Pancreas (tissue), 10 donors: Measurements from ENCODE around the gene TNIP1. TPM values are rescaled to one million over a fixed set of nuclear protein-coding genes. Genes with fewer than 3 reads are reported as not detected.
A peak's percentile ranks its signal among the peaks of the same experiment; 100 is the strongest.

Source experiments
- ATAC-seq, 4 donors: fragments of 200-7000 bp; cut with Tn5 transposase; one replicate each; pipeline versions ENCODE4 v1.8.0 to v1.9.1; 2020; ENCODE audit warnings: mild to moderate bottlenecking in 4 of 4, moderate library complexity in 4 of 4
- DNase-seq, 6 donors: peaks; one replicate each; pipeline ENCODE4 v3.0.0-alpha.2; 2020
- FAIRE-seq: peaks from 2 replicates; lab custom pipeline; 2012; peaks lifted over from hg19 to GRCh38; lab: Jason Lieb, UNC
- H3K27ac ChIP-seq, 4 donors: fragments of 200-600 bp; sonication (generic); 1 replicate in 3 of 4; 2 replicates in 1 of 4; pipeline versions ENCODE4 v1.5.0 to v1.8.0; 2020
- H3K27me3 ChIP-seq, 4 donors: fragments of 200-600 bp; one replicate each; pipeline ENCODE4 v1.8.0; 2021
- H3K36me3 ChIP-seq, 3 donors: fragments of 200-600 bp; sonication (generic) in 1 of 3; one replicate each; pipeline versions ENCODE4 v1.5.0 to v1.8.0; 2020 to 2021
- H3K4me1 ChIP-seq, 3 donors: fragments of 200-600 bp; one replicate each; pipeline ENCODE4 v1.8.0; 2021
- H3K4me3 ChIP-seq, 4 donors: fragments of 200-600 bp; sonication (generic) in 2 of 4; one replicate each; pipeline versions ENCODE4 v1.5.0 to v1.8.0; 2020 to 2021
- H3K9me3 ChIP-seq, 4 donors: fragments of 200-600 bp; one replicate each; pipeline ENCODE4 v1.8.0; 2021
- WGBS, 2 donors: extraction: QIAGEN DNeasy Blood & Tissue Kit; methylation state at CpG; one replicate each; pipeline ENCODE4 v1.1.7; 2013; 5-methylcytosine and 5-hydroxymethylcytosine counted together
- intact Hi-C, 3 donors: fragments of 100-400 bp; cut with DNase I; formaldehyde crosslinking; loops; one replicate each; pipeline versions ENCODE4 v1.11.1 to v1.14.2; 2022
- polyA plus RNA-seq, 2 donors: library from polyadenylated mRNA; stranded (reverse); fragments of 200-250 nt; gene quantifications; one replicate each; pipeline ENCODE4 v1.2.3, GENCODE V29; 2013
- total RNA-seq, 6 donors: library from RNA; stranded (reverse); fragmentation: NEBNext Ultra II Directional in 4 of 6; extraction: Animal tissue kit (Norgen Biotek cat#: 25700) in 4 of 6; gene quantifications; one replicate each; pipeline versions ENCODE4 v1.2.1 to v1.2.4, GENCODE V29; 2021 to 2023
- TF ChIP-seq, protein P1 (sequence below), 4 donors: fragments of 200-600 bp; sonication (generic) in 3 of 4; IDR thresholded peaks; one replicate each; pipeline versions ENCODE4 v1.5.0 to v1.8.0; 2021; ENCODE audit warnings: antibody characterized with exemption in 4 of 4
- donor health status: healthy with polysubstance abuse.
- donor health status: DM: no; HTN: no; CAD: no; lungs with moderate emphysema.
- donor health status: DM: no; HTN: no; CAD: no.
- donor health status: control.
- donor health status: control.
- donor health status: Bipolar disorder and iron deficiency.
- donor health status: DM: yes; HTN: yes; CAD: no.
- donor health status: DM: no; HTN: no; CAD: no.
- donor health status: DM: no; HTN: no; CAD: no.
- donor health status: DM: yes; HTN: yes; CAD: no.

Gene TNIP1
- total and polyA plus RNA-seq, 8 donors, result 36.4 to 118 (median 69.3) TPM

DNA sequence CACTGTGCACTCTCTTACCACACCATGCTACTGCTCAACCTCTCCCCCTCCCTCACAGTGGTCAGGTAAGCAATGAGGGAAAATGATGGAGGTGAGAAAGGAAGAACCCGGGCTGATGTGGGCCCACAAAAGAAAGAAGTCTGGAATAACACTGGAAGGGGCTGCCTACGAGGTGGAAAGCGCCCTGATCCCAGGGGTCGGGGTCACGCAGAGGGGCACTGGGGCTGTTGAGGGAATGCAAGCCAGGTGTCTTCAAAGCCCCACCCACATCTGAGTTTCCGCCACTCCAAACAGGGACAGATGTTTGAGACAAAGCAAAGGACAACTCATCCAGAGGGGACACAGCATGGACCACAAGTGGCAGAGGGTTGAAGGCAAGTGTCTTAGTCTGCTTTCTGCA is 4.2 kb downstream of the TNIP1 start:
- FAIRE-seq (no peak), DNase-seq (no peak), ATAC-seq (no peak)
- TF ChIP-seq, protein P1, sequence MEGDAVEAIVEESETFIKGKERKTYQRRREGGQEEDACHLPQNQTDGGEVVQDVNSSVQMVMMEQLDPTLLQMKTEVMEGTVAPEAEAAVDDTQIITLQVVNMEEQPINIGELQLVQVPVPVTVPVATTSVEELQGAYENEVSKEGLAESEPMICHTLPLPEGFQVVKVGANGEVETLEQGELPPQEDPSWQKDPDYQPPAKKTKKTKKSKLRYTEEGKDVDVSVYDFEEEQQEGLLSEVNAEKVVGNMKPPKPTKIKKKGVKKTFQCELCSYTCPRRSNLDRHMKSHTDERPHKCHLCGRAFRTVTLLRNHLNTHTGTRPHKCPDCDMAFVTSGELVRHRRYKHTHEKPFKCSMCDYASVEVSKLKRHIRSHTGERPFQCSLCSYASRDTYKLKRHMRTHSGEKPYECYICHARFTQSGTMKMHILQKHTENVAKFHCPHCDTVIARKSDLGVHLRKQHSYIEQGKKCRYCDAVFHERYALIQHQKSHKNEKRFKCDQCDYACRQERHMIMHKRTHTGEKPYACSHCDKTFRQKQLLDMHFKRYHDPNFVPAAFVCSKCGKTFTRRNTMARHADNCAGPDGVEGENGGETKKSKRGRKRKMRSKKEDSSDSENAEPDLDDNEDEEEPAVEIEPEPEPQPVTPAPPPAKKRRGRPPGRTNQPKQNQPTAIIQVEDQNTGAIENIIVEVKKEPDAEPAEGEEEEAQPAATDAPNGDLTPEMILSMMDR (IDR thresholded peaks at IDR 0.05), result no peak
- no peaks in the 10 kb centered on the region for H3K36me3 ChIP-seq
- H3K4me3 ChIP-seq, result no peak overlapping the region
- H3K27ac ChIP-seq, result peak overlapping the region in 2 of 4 donors; percentile 58 to 59
- intact Hi-C loops, result no loop called here
- H3K9me3 ChIP-seq, result no peaks in the 10 kb centered on the region
- 94 to 96% methylated on average over 6 of the region's 6 CpGs for WGBS, 2 donors
- H3K4me1 ChIP-seq, result peaks cover 0 to 33% (median 31%) of the 10 kb centered on the region in 3 donors
- no peaks in the 10 kb centered on the region for H3K27me3 ChIP-seq

DNA sequence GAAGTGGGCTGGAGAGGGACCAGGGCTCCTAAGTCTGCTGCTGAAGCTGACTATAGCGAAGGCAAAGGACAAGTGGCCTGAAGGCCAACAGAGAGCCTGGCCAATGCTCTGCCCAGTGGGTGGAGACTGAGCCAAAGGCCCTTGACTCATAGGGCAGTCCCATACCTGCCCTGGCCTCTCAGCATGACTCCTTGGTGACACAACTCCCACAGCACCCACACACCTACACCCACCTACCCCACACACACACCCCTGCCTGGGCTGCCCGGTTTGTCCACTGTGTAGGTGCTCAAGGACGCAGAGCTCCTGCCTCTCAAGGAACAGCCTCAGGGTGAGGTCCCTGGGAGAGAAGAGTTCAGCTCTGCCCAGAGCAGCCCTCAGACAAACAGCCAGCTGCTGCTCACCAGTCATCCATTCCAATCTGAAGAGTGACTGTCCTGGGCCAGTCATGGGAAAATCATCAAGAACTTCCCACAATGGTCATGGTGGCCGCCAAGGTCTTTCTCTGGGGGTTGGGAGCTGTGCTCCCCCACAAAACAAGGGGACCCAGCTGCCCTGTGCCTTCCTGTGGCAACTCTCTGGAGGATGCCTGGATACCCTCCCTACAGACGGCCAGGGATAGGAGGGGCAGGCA is 5.0 kb downstream of the TNIP1 start:
- H3K27me3 ChIP-seq, result no peaks in the 10 kb centered on the region
- ATAC-seq (peak; percentile 74 to 84 (median 78)), DNase-seq (peak in 5 of 6 donors; percentile 72 to 82 (median 75)), FAIRE-seq (no peak)
- H3K36me3 ChIP-seq, result no peaks in the 10 kb centered on the region
- peaks cover 0 to 33% (median 31%) of the 10 kb centered on the region in 3 donors for H3K4me1 ChIP-seq
- H3K27ac ChIP-seq, result peak overlapping the region in 3 of 4 donors; percentile 49 to 59 (median 58)
- H3K9me3 ChIP-seq, result no peaks in the 10 kb centered on the region
- 45 to 46% methylated on average over 5 of the region's 5 CpGs for WGBS, 2 donors
- no peak overlapping the region for H3K4me3 ChIP-seq
- intact Hi-C loops, result no loop called here
- TF ChIP-seq, protein P1 (IDR thresholded peaks at IDR 0.05), result no peak

DNA sequence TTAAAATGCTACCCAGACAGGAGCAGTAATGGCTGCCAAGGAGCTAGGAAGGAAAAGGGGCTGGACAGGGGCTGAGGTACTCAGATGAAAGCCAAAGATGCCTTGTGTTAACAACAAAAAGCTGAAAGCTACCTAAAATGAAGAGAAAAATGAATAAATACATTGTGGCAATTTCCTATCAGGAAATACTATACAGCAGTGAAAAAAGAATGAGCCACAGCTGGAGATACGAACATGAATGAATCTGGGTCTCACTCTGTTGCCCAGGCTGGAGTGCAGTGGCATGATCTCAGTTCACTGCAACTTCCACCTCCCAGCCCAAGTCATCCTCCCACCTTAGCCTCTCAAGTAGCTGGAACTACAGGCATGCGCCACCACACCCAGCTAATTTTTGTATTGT is 6.3 kb downstream of the TNIP1 start:
- no peak for FAIRE-seq

DNA sequence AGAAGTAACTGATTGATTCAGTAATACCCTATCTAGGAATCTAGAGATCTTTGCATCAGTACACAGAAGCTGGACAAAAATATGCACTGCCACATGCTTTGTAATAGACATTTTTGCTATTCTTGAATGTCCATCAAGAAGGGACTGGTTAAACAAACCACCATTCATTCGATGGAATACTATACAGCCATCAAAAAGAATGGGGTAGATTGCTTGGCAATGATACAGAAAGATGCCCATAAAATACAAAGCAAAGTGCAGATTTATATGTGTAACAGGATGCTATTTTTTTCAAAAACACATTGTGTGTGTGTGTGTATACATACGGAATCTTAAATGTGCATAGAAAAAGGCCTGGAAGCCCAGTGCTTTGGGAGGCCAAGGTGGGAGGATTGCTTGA is 7.6 kb downstream of the TNIP1 start:
- Histone ChIP-seq H3K27ac (no peak overlapping the region), H3K36me3 (no peaks in the 10 kb centered on the region), H3K4me1 (peaks cover 0 to 39% (median 18%) of the 10 kb centered on the region in 3 donors), H3K4me3 (no peak overlapping the region), H3K27me3 (no peaks in the 10 kb centered on the region), H3K9me3 (no peaks in the 10 kb centered on the region)
- TF ChIP-seq, protein P1 (IDR thresholded peaks at IDR 0.05), result no peak
- ATAC-seq, result no peak
- intact Hi-C loops, result no loop called here
- no peak for DNase-seq
- 97% methylated on average over 2 of the region's 2 CpGs for WGBS, 2 donors
- no peak for FAIRE-seq

More for the DNA sequence above, 6.3 kb downstream of the TNIP1 start:
- no peaks in the 10 kb centered on the region for H3K9me3 ChIP-seq
- no peak overlapping the region for H3K27ac ChIP-seq
- DNase-seq (no peak), ATAC-seq (no peak)
- H3K4me1 ChIP-seq, result peaks cover 0 to 39% (median 31%) of the 10 kb centered on the region in 3 donors
- intact Hi-C loops, result no loop called here
- TF ChIP-seq, protein P1 (IDR thresholded peaks at IDR 0.05), result no peak
- H3K4me3 ChIP-seq, result no peak overlapping the region
- no peaks in the 10 kb centered on the region for H3K27me3 ChIP-seq
- no peaks in the 10 kb centered on the region for H3K36me3 ChIP-seq
- 96 to 97% methylated on average over 2 of the region's 2 CpGs for WGBS, 2 donors

DNA sequence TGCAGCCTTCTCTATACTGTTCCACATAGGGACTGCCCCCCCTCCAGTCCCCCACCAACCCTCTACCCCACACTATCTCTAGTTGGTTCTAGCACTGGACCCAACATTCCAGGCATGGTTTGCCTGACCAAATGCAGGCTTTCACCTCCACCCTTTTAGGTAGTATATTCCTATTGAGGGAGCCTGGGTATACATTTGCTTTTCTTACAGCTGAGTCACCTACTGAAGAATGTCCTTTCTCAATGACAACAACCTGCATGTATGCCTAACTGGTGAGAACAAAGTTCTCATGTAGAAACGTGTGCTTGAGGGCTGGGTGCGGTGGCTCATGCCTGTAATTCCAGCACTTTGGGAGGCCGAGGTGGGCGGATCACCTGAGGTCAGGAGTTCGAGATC is 8.2 kb downstream of the TNIP1 start:
- TF ChIP-seq, protein P1 (IDR thresholded peaks at IDR 0.05), result no peak
- Histone ChIP-seq H3K9me3 (no peaks in the 10 kb centered on the region), H3K27ac (no peak overlapping the region), H3K27me3 (no peaks in the 10 kb centered on the region), H3K4me3 (no peak overlapping the region), H3K36me3 (no peaks in the 10 kb centered on the region), H3K4me1 (peaks cover 0 to 37% (median 15%) of the 10 kb centered on the region in 3 donors)
- 79 to 89% methylated on average over 4 to 5 of the region's 5 CpGs for WGBS, 2 donors
- no peak for DNase-seq
- FAIRE-seq, result no peak
- ATAC-seq, result no peak
- intact Hi-C loops, result no loop called here
